Measurements from ENCODE around the gene RANBP3L.

RANBP3L gene

DNA sequence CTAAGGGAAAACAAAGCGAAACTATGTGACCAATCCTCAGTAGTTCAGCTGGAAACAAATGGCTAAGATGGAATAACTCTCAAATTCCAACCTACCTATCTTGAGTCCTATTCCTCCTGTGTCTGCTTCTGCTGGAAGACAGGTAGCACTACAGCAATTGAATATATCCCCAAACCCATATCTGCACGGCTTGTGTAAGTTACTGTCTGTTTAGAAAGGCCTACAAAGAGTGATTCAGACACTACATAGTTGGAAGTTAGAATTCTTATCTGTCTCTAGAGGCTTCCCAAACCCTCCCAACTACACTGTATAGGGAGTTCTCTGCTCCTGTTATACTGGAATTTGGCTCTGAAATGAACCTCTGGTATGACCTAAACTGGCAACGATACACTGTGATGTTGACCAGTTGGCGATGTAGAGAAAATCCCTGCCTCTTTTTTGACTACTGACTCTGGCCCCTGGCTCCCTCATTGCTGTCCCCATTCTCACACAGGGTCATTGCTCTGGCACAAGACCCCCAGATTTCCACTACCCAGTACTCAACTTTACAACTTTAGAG is 37.4 kb downstream of the RANBP3L start:
- DNase-seq = no peak
- Histone ChIP-seq H3K79me2 (ENCODE audit: low read length) (no peaks in the 10 kb centered on the region), H3K9me3 (replicated peaks; ENCODE audit: insufficient read depth, low read length) (no peaks in the 10 kb centered on the region), H3K36me3 (replicated peaks; ENCODE audit: insufficient read depth, low read length) (no peaks in the 10 kb centered on the region), H4K20me1 (ENCODE audit: insufficient read depth, low read length) (no peaks in the 10 kb centered on the region), H3K4me2 (ENCODE audit: low read depth, low read length) (peak overlapping the region; percentile 20; the same call in 1 of the 2 replicates), H3K27me3 (replicated peaks; ENCODE audit: insufficient read depth, low read length) (no peaks in the 10 kb centered on the region), H3K9me2 (replicated peaks; ENCODE audit: insufficient read depth, low read length) (no peaks in the 10 kb centered on the region), H3F3A (ENCODE audit: insufficient read depth, low read length) (peaks cover 16% of the 10 kb centered on the region), H3K27ac (ENCODE audit: low read length) (no peak overlapping the region), H3K4me1 (ENCODE audit: low read length) (peaks cover 17% of the 10 kb centered on the region; the same call in 1 of the 2 replicates), H3K9ac (ENCODE audit: low read length) (no peak overlapping the region), H2AFZ (ENCODE audit: low read length) (peak overlapping the region; percentile 30; the same call in 1 of the 2 replicates), H3K4me3 (ENCODE audit: low read length) (no peak overlapping the region)
- TF ChIP-seq EZH2phosphoT487 (IDR thresholded peaks at IDR 0.05; ENCODE audit: low read length) (no peak), EZH2 (optimal IDR thresholded peaks at IDR 0.05; ENCODE audit: low read depth, low read length) (no peak)
- TF ChIP-seq, protein P1, sequence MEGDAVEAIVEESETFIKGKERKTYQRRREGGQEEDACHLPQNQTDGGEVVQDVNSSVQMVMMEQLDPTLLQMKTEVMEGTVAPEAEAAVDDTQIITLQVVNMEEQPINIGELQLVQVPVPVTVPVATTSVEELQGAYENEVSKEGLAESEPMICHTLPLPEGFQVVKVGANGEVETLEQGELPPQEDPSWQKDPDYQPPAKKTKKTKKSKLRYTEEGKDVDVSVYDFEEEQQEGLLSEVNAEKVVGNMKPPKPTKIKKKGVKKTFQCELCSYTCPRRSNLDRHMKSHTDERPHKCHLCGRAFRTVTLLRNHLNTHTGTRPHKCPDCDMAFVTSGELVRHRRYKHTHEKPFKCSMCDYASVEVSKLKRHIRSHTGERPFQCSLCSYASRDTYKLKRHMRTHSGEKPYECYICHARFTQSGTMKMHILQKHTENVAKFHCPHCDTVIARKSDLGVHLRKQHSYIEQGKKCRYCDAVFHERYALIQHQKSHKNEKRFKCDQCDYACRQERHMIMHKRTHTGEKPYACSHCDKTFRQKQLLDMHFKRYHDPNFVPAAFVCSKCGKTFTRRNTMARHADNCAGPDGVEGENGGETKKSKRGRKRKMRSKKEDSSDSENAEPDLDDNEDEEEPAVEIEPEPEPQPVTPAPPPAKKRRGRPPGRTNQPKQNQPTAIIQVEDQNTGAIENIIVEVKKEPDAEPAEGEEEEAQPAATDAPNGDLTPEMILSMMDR (IDR thresholded peaks at IDR 0.05; ENCODE audit: low read length) = no peak

DNA sequence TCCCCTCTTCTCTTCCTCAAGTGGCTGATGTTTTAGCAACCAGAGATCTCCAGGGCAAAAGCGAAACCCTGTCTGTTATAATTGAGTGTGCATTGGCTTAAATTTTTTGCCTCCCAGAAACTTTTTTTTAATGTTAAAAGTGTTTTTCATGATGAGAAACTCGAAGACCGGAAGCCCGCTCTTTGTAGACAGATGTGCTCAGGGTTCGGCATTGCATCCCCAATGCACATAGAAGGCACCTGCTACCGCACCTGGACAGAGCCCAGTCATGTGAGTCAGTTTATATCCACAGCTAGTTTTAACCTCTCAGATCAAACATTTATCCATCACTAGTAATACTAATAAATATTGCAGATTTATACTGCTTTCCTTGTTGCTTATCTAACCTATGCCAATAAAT is 40.5 kb downstream of the RANBP3L start:
- no peaks in the 10 kb centered on the region for H3K9me3 ChIP-seq (replicated peaks; ENCODE audit: insufficient read depth, low read length)
- H3K27me3 ChIP-seq (replicated peaks; ENCODE audit: insufficient read depth, low read length) = no peaks in the 10 kb centered on the region
- no peaks in the 10 kb centered on the region for H3K9me2 ChIP-seq (replicated peaks; ENCODE audit: insufficient read depth, low read length)
- DNase-seq = peak; percentile 86
- peaks cover 16% of the 10 kb centered on the region for H3F3A ChIP-seq (ENCODE audit: insufficient read depth, low read length)
- H3K27ac ChIP-seq (ENCODE audit: low read length) = peak overlapping the region; percentile 70; the same call in 1 of the 2 replicates
- peaks cover 24% of the 10 kb centered on the region for H3K4me1 ChIP-seq (ENCODE audit: low read length)
- peak overlapping the region; percentile 6; the same call in 1 of the 2 replicates for H3K4me3 ChIP-seq (ENCODE audit: low read length)
- peak overlapping the region; percentile 16; the same call in 1 of the 2 replicates for H3K9ac ChIP-seq (ENCODE audit: low read length)
- H3K79me2 ChIP-seq (ENCODE audit: low read length) = no peaks in the 10 kb centered on the region
- H4K20me1 ChIP-seq (ENCODE audit: insufficient read depth, low read length) = no peaks in the 10 kb centered on the region
- H3K4me2 ChIP-seq (ENCODE audit: low read depth, low read length) = peak overlapping the region; percentile 37
- H3K36me3 ChIP-seq (replicated peaks; ENCODE audit: insufficient read depth, low read length) = no peaks in the 10 kb centered on the region
- TF ChIP-seq EZH2phosphoT487 (IDR thresholded peaks at IDR 0.05; ENCODE audit: low read length) = no peak
- no peak for TF ChIP-seq EZH2 (optimal IDR thresholded peaks at IDR 0.05; ENCODE audit: low read depth, low read length)
- TF ChIP-seq, protein P1 (IDR thresholded peaks at IDR 0.05; ENCODE audit: low read length) = no peak
- H2AFZ ChIP-seq (ENCODE audit: low read length) = peak overlapping the region; percentile 8; the same call in 1 of the 2 replicates

DNA sequence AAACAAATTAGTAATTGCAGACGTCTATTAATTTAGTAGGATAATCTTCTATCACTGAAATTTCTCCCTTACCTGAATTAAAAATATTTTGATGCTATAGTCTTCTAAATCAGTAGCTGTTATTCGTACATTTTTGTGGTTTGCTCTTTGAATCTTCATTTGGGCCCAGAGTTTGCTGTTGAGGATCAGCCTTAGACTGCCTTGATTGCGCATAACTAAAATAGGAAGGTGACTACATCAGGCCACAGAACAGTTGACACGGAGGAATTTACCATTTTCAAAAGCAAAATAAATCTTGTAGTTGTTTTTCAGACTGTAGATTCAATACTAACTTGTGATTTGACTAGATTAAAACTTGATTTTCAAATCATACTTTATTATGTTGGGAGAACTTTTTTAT is 48.1 kb downstream of the RANBP3L start:
- no peaks in the 10 kb centered on the region for H3K9me3 ChIP-seq (replicated peaks; ENCODE audit: insufficient read depth, low read length)
- no peak overlapping the region for H2AFZ ChIP-seq (ENCODE audit: low read length)
- no peak overlapping the region for H3K9ac ChIP-seq (ENCODE audit: low read length)
- no peaks in the 10 kb centered on the region for H4K20me1 ChIP-seq (ENCODE audit: insufficient read depth, low read length)
- H3K4me2 ChIP-seq (ENCODE audit: low read depth, low read length) = no peak overlapping the region
- H3K27me3 ChIP-seq (replicated peaks; ENCODE audit: insufficient read depth, low read length) = no peaks in the 10 kb centered on the region
- no peak for DNase-seq
- no peak overlapping the region for H3K4me3 ChIP-seq (ENCODE audit: low read length)
- no peaks in the 10 kb centered on the region for H3K36me3 ChIP-seq (replicated peaks; ENCODE audit: insufficient read depth, low read length)
- peaks cover 7% of the 10 kb centered on the region for H3K4me1 ChIP-seq (ENCODE audit: low read length)
- no peaks in the 10 kb centered on the region for H3F3A ChIP-seq (ENCODE audit: insufficient read depth, low read length)
- TF ChIP-seq, protein P1 (IDR thresholded peaks at IDR 0.05; ENCODE audit: low read length) = no peak
- no peak for TF ChIP-seq EZH2 (optimal IDR thresholded peaks at IDR 0.05; ENCODE audit: low read depth, low read length)
- no peak for TF ChIP-seq EZH2phosphoT487 (IDR thresholded peaks at IDR 0.05; ENCODE audit: low read length)
- no peak overlapping the region for H3K27ac ChIP-seq (ENCODE audit: low read length)
- no peaks in the 10 kb centered on the region for H3K79me2 ChIP-seq (ENCODE audit: low read length)
- H3K9me2 ChIP-seq (replicated peaks; ENCODE audit: insufficient read depth, low read length) = no peaks in the 10 kb centered on the region
